Skeletal muscle tissue (tissue), 4 donors: ENCODE measurements around the gene KCNQ5. TPM values are rescaled to one million over a fixed set of nuclear protein-coding genes. Genes with fewer than 3 reads are reported as not detected.
"Not testable (repeated sequence)": the region's sequence is repeated elsewhere in the genome, so short reads cannot be mapped to it uniquely, and the experiment has no call there.

Experiments
- H3K27ac ChIP-seq: one replicate; pipeline ENCODE4 v1.7.0; 2013; ENCODE audit warnings: mild to moderate bottlenecking, low read depth, low read length, inconsistent platforms
- H3K27me3 ChIP-seq, 3 donors: one replicate each; pipeline ENCODE4 v1.7.0; 2013; ENCODE audit warnings: low read length in 3 of 3; ENCODE audit not compliant: control insufficient read depth in 3 of 3, insufficient read depth in 3 of 3
- H3K36me3 ChIP-seq, 3 donors: one replicate each; pipeline ENCODE4 v1.7.0; 2013; ENCODE audit warnings: low read length in 3 of 3; ENCODE audit not compliant: control insufficient read depth in 3 of 3, insufficient read depth in 3 of 3
- H3K4me1 ChIP-seq, 3 donors: one replicate each; pipeline ENCODE4 v1.7.0; 2013; ENCODE audit warnings: low read length in 3 of 3, mild to moderate bottlenecking in 3 of 3; ENCODE audit not compliant: control insufficient read depth in 3 of 3, insufficient read depth in 3 of 3
- H3K4me3 ChIP-seq, 3 donors: one replicate each; pipeline ENCODE4 v1.7.0; 2013; ENCODE audit warnings: low read length in 3 of 3
- H3K9ac ChIP-seq, 3 donors: one replicate each; pipeline ENCODE4 v1.7.0; 2013; ENCODE audit warnings: low read length in 3 of 3, mild to moderate bottlenecking in 3 of 3, moderate library complexity in 2 of 3, low read depth in 1 of 3
- H3K9me3 ChIP-seq, 3 donors: one replicate each; pipeline ENCODE4 v1.7.0; 2013; ENCODE audit warnings: low read length in 3 of 3; ENCODE audit not compliant: control insufficient read depth in 3 of 3
- total RNA-seq: library from RNA; depleted of rRNA; stranded (reverse); fragments of >200 nt; gene quantifications from one replicate; pipeline ENCODE4 v1.2.3, GENCODE V29; 2014
- donor health status: Osteomylitis.

KCNQ5 gene
- total RNA-seq, 1 donor from 2014 or later, result 0.52 TPM

- H3K27me3 ChIP-seq, result no peaks in the 10 kb centered on the region
- H3K9ac ChIP-seq, result no peak overlapping the region
- H3K4me1 ChIP-seq, result peaks cover 6 to 9% (median 7%) of the 10 kb centered on the region in 3 donors
- no peak overlapping the region for H3K4me3 ChIP-seq
- H3K9me3 ChIP-seq, result no peaks in the 10 kb centered on the region
- H3K36me3 ChIP-seq, result peaks cover 0 to 5% (median 0%) of the 10 kb centered on the region in 3 donors
- H3K27ac ChIP-seq, result no peak overlapping the region
These were observed 554.2 kb downstream of the KCNQ5 start for GRCh38 chr6:73176057-73176456.

GRCh38 chr6:73177221-73177944 lies 555.5 kb downstream of the KCNQ5 start:
- Histone ChIP-seq H3K4me1 (peaks cover 6 to 9% (median 7%) of the 10 kb centered on the region in 3 donors), H3K27ac (no peak overlapping the region), H3K4me3 (no peak overlapping the region), H3K36me3 (peaks cover 0 to 5% (median 0%) of the 10 kb centered on the region in 3 donors), H3K27me3 (no peaks in the 10 kb centered on the region), H3K9me3 (no peaks in the 10 kb centered on the region), H3K9ac (no peak overlapping the region)

GRCh38 chr6:73180076-73180738 lies 558.3 kb downstream of the KCNQ5 start:
- Histone ChIP-seq H3K36me3 (no peaks in the 10 kb centered on the region), H3K4me1 (peaks cover 6 to 9% (median 7%) of the 10 kb centered on the region in 3 donors), H3K9ac (peak overlapping the region in 2 of 3 donors; percentile 28 to 35), H3K4me3 (peak overlapping the region in 2 of 3 donors; percentile 17 to 49), H3K9me3 (no peaks in the 10 kb centered on the region), H3K27me3 (no peaks in the 10 kb centered on the region), H3K27ac (no peak overlapping the region)

GRCh38 chr6:73180763-73181619 lies 559.1 kb downstream of the KCNQ5 start:
- Histone ChIP-seq H3K9me3 (no peaks in the 10 kb centered on the region), H3K4me3 (peak overlapping the region; percentile 17 to 55 (median 49)), H3K9ac (peak overlapping the region; percentile 28 to 42 (median 35)), H3K27me3 (no peaks in the 10 kb centered on the region), H3K4me1 (peaks cover 6 to 9% (median 7%) of the 10 kb centered on the region in 3 donors), H3K27ac (no peak overlapping the region), H3K36me3 (no peaks in the 10 kb centered on the region)

DNA sequence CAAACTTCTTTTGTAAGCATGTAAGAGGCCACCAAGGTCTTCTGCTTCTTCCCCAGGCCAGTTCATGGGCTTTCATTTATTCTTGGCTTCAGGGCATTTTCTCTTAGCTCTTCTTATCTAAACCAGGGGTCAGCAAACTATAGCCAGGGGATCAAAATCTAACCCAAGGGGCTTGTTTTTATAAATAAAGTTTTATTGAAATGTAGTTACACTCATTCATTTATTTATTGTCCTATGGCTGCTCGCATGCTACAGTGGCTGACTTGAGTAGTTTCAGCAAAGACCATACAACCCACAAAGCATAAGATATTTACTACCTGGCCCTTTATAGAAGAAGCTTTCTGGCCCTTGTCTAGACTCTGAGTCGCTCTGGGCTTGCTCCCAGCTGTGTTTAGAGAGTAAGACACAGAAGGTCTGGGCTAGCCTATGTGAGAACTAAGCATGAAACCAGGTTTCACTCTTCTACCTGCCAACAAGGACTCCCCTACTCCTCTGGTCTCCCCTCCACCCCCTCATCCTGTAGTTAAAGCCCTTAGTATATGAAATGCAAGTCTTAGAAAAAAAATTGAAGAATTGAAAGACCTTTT lies 560.2 kb downstream of the KCNQ5 start:
- H3K4me3 ChIP-seq, result no peak overlapping the region
- H3K36me3 ChIP-seq, result peaks cover 0 to 2% (median 0%) of the 10 kb centered on the region in 3 donors
- H3K9me3 ChIP-seq, result no peaks in the 10 kb centered on the region
- H3K4me1 ChIP-seq, result peaks cover 6 to 9% (median 7%) of the 10 kb centered on the region in 3 donors
- H3K9ac ChIP-seq, result no peak overlapping the region
- no peak overlapping the region for H3K27ac ChIP-seq
- H3K27me3 ChIP-seq, result no peaks in the 10 kb centered on the region

DNA sequence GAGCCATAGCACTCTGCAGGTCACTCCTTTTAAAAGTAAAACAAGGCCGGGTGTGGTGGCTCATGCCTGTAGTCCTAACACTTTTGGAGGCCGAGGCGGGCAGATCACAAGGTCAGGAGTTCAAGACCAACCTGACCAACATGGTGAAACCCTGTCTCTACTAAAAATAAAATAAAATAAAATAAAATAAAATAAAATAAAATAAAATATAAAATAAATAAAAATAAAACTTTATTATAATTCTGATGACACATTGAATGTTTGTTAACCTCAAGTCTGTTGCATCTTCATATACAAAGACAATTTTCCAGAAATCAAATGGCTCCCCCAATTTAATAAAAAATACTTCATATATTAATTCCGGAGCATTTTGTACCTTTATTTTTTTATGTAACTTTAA lies 571.4 kb downstream of the KCNQ5 start:
- H3K9ac ChIP-seq, H3K27ac ChIP-seq, H3K36me3 ChIP-seq, H3K9me3 ChIP-seq, H3K27me3 ChIP-seq, H3K4me1 ChIP-seq, H3K4me3 ChIP-seq: not testable (repeated sequence)

- Histone ChIP-seq H3K4me1 (no peaks in the 10 kb centered on the region), H3K36me3 (peaks cover 6 to 10% (median 8%) of the 10 kb centered on the region in 3 donors), H3K9me3 (no peaks in the 10 kb centered on the region), H3K27me3 (no peaks in the 10 kb centered on the region), H3K27ac (no peak overlapping the region), H3K4me3 (no peak overlapping the region), H3K9ac (no peak overlapping the region)
These were observed 572.9 kb downstream of the KCNQ5 start for GRCh38 chr6:73194744-73195143.

- Histone ChIP-seq H3K36me3 (peaks cover 0 to 1% (median under 1%) of the 10 kb centered on the region in 3 donors), H3K27me3 (no peaks in the 10 kb centered on the region), H3K27ac (no peak overlapping the region), H3K4me3 (no peak overlapping the region), H3K9ac (no peak overlapping the region), H3K4me1 (peaks cover 0 to 7% (median 5%) of the 10 kb centered on the region in 3 donors), H3K9me3 (no peaks in the 10 kb centered on the region)
These were observed 578.4 kb downstream of the KCNQ5 start for GRCh38 chr6:73200247-73200646.

DNA sequence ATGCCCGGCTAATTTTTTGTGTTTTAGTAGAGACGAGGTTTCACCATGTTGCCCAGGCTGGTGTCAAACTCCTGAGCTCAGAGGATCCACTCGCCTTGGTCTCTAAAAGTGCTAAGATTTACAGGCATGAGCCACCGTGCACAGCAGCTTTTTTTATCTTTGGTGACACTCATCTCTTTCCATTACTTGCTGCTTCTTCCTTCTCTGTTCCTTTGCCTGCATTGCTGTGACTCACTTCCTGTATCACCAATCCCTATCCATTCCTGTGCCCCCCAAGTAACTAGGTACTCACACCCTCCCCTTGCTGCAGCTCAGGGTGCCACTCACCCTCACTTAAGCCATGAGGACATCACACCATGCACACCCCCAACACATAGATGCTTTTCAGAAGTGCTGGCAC lies 578.9 kb downstream of the KCNQ5 start:
- Histone ChIP-seq H3K4me1 (peaks cover 0 to 7% (median 5%) of the 10 kb centered on the region in 3 donors), H3K9me3 (no peaks in the 10 kb centered on the region), H3K9ac (no peak overlapping the region), H3K36me3 (no peaks in the 10 kb centered on the region), H3K27ac (no peak overlapping the region), H3K27me3 (no peaks in the 10 kb centered on the region), H3K4me3 (no peak overlapping the region)
